Measurements from ENCODE around the gene PSD2. TPM values are rescaled to one million over a fixed set of nuclear protein-coding genes. Genes with fewer than 3 reads are reported as not detected.

The PSD2 gene
- total and polyA plus RNA-seq, 10 of the 15 experiments (the other 5 are each of a cell fraction or from before 2014, with no cell fraction given), result 0.02 to 0.14 (median 0.03) TPM; not detected in 5

- H3K9me3 ChIP-seq (replicated peaks; ENCODE audit: control insufficient read depth, insufficient read depth, low read length), result no peaks in the 10 kb centered on the region; the same call in 2 of the 3 replicates
- H3K36me3 ChIP-seq (ENCODE audit: control insufficient read depth in 2 of 2, insufficient read depth in 2 of 2, low read length in 1 of 2), result no peaks in the 10 kb centered on the region
- WGBS (ENCODE audit: insufficient coverage, insufficient replicate concordance, low lambda C conversion rate, missing lambda C conversion rate), result 46% methylated on average over 11 of the region's 11 CpGs
- H4K20me1 ChIP-seq (ENCODE audit: control insufficient read depth, insufficient read depth), result no peaks in the 10 kb centered on the region; the same call in 1 of the 2 replicates
- H3K27ac ChIP-seq (ENCODE audit: control insufficient read depth, insufficient read depth), result no peak overlapping the region
- in situ Hi-C loops (cut with MboI), result no loop called here
- no peak for TF ChIP-seq NFYB (IDR thresholded peaks at IDR 0.05; ENCODE audit: insufficient read depth, low read depth, low read length)
- no peak for TF ChIP-seq YY1 (IDR thresholded peaks at IDR 0.05; ENCODE audit: low read depth, low read length)
- TF ChIP-seq RELA (IDR thresholded peaks at IDR 0.05; ENCODE audit: borderline replicate concordance, partially characterized antibody), result no peak
- TF ChIP-seq SUZ12 (IDR thresholded peaks at IDR 0.05; ENCODE audit: unreplicated experiment), result no peak
- no peak for TF ChIP-seq ZNF592 (IDR thresholded peaks at IDR 0.05)
- TF ChIP-seq JUND (IDR thresholded peaks at IDR 0.05; ENCODE audit: low read depth, low read length), result no peak
- TF ChIP-seq SMAD5 (IDR thresholded peaks at IDR 0.05; ENCODE audit: low read depth), result no peak
- TF ChIP-seq ATF2 (IDR thresholded peaks at IDR 0.05; ENCODE audit: low read length), result no peak
- BruUV-seq (replicated peaks), result no TSS peak
- no peak overlapping the region for H3K9ac ChIP-seq (ENCODE audit: control insufficient read depth, insufficient read depth, low read length)
- no peaks in the 10 kb centered on the region for H3K4me1 ChIP-seq (ENCODE audit: control insufficient read depth, insufficient read depth, low read length)
- SMC1A ChIA-PET (ENCODE audit: uncharacterized antibody, unreplicated experiment), result no interaction called here
- FAIRE-seq (no peak), ATAC-seq (no peak), DNase-seq (ENCODE audit: low read depth, low spot score) (no peak)
- intact Hi-C loops (cut with micrococcal nuclease; ENCODE audit: unreplicated experiment), result no loop called here
- H2AFZ ChIP-seq (ENCODE audit: control insufficient read depth, low read depth, low read length), result no peak overlapping the region
- H3K4me3 ChIP-seq, result no peak overlapping the region
- POLR2A ChIA-PET, result no interaction called here
- CTCF ChIA-PET, result interaction anchor here (0.8 kb wide), 1 partner anchor 46 kb away, joined by 3 read pairs; no protein-coding TSS in a partner anchor
- RAD21 ChIA-PET (ENCODE audit: unreplicated experiment), result no interaction called here
- no peaks in the 10 kb centered on the region for H3K79me2 ChIP-seq (ENCODE audit: control insufficient read depth, insufficient read depth, low read length)
- H3K27me3 ChIP-seq (replicated peaks in 1 of 2; ENCODE audit: control insufficient read depth in 2 of 2, insufficient read depth in 2 of 2, low read length in 1 of 2), result peaks cover 2 to 10% of the 10 kb centered on the region in 2 experiments; a peak in 3 of 4 replicates
- no peak overlapping the region for H3K4me2 ChIP-seq (ENCODE audit: control insufficient read depth, insufficient read depth)
Observed at GRCh38 chr5:139821806-139822552, 26.4 kb downstream of the PSD2 start.

Measured in GM12878 (cell line).